Neural cell (in vitro differentiated cells): Measurements from ENCODE around the gene CCDC9B. TPM values are rescaled to one million over a fixed set of nuclear protein-coding genes. Genes with fewer than 3 reads are reported as not detected.

ENCODE experiments used
- H2AFZ ChIP-seq: fragments of 200-600, 300-800 bp; sonication (generic), shearing (Covaris generic); 2 replicates; pipeline ENCODE4 v1.6.0; 2014; ENCODE audit warnings: low read depth, mild to moderate bottlenecking, antibody characterized with exemption, low read length, moderate library complexity
- H3F3A ChIP-seq: fragments of 200-600 bp; shearing (Covaris generic); 2 replicates; pipeline ENCODE4 v1.6.1; 2016; ENCODE audit warnings: mild to moderate bottlenecking, moderate library complexity, mixed read lengths, antibody characterized with exemption, low read length; ENCODE audit not compliant: insufficient read depth, poor library complexity, severe bottlenecking
- H3K27ac ChIP-seq: fragments of 200-600, 300-800 bp; sonication (generic), shearing (Covaris generic); 2 replicates; pipeline ENCODE4 v1.5.1; 2014; ENCODE audit warnings: mild to moderate bottlenecking, low read length, moderate library complexity
- H3K27me3 ChIP-seq: fragments of 300-800, 200-600 bp; sonication (generic), shearing (Covaris generic); 2 replicates; pipeline ENCODE4 v1.6.0; 2014; ENCODE audit warnings: mild to moderate bottlenecking, low read depth, low read length, moderate library complexity; ENCODE audit not compliant: insufficient read depth
- H3K36me3 ChIP-seq: fragments of 300-800, 200-600 bp; sonication (generic), shearing (Covaris generic); 2 replicates; pipeline ENCODE4 v1.5.1; 2014; ENCODE audit warnings: mild to moderate bottlenecking, antibody characterized with exemption, low read length, moderate library complexity; ENCODE audit not compliant: insufficient read depth
- H3K4me2 ChIP-seq: fragments of 300-800, 200-600 bp; sonication (generic), shearing (Covaris generic); 2 replicates; pipeline ENCODE4 v1.6.0; 2014; ENCODE audit warnings: mild to moderate bottlenecking, low read length
- H3K4me3 ChIP-seq: fragments of 300-800, 200-600 bp; sonication (generic), shearing (Covaris generic); 2 replicates; pipeline ENCODE4 v1.5.1; 2014; ENCODE audit warnings: mild to moderate bottlenecking, low read length, moderate library complexity
- H3K79me2 ChIP-seq: fragments of 200-600 bp; shearing (Covaris generic); replicated peaks from 2 replicates; pipeline ENCODE4 v1.6.0; 2014; ENCODE audit warnings: mild to moderate bottlenecking, low read length, moderate library complexity; ENCODE audit not compliant: insufficient read depth
- H3K9ac ChIP-seq: fragments of 300-800, 200-600 bp; sonication (generic), shearing (Covaris generic); 2 replicates; pipeline ENCODE4 v1.6.1; 2016; ENCODE audit warnings: mild to moderate bottlenecking, low read length, mixed read lengths
- H3K9me2 ChIP-seq: fragments of 200-600 bp; shearing (Covaris generic); 2 replicates; pipeline ENCODE4 v1.6.1; 2016; ENCODE audit warnings: mild to moderate bottlenecking, low read length, mixed read lengths; ENCODE audit not compliant: insufficient read depth
- H3K9me3 ChIP-seq: fragments of 200-600, 300-800 bp; sonication (generic), shearing (Covaris generic); 2 replicates; pipeline ENCODE4 v1.6.1; 2016; ENCODE audit warnings: mild to moderate bottlenecking, mixed run types, low read length, moderate library complexity, mixed read lengths
- H4K20me1 ChIP-seq: fragments of 200-600 bp; shearing (Covaris generic); 2 replicates; pipeline ENCODE4 v1.6.1; 2016; ENCODE audit warnings: mild to moderate bottlenecking, mixed run types; ENCODE audit not compliant: insufficient read depth
- CTCF ChIP-seq: fragments of 450-650 bp; IDR thresholded peaks from 2 replicates; pipeline ENCODE4 v1.5.1; 2014; ENCODE audit warnings: antibody characterized with exemption, mild to moderate bottlenecking, moderate library complexity; ENCODE audit not compliant: poor library complexity, severe bottlenecking
- EP300 ChIP-seq: fragments of 450-650 bp; conservative IDR thresholded peaks from 2 replicates; pipeline ENCODE4 v1.6.1; 2014; ENCODE audit warnings: antibody characterized with exemption, mild to moderate bottlenecking, moderate library complexity; ENCODE audit not compliant: poor library complexity, severe bottlenecking
- EZH2 ChIP-seq: fragments of 200-600, 300-800 bp; shearing (Covaris generic), sonication (generic); IDR thresholded peaks from 2 replicates; pipeline ENCODE4 v1.6.1; 2014; ENCODE audit warnings: antibody characterized with exemption, low read length, borderline replicate concordance, mild to moderate bottlenecking; ENCODE audit not compliant: insufficient read depth, poor library complexity, severe bottlenecking
- MXI1 ChIP-seq: fragments of 450-650 bp; conservative IDR thresholded peaks from 2 replicates; pipeline ENCODE4 v1.6.1; 2014; ENCODE audit warnings: antibody characterized with exemption, mild to moderate bottlenecking; ENCODE audit not compliant: poor library complexity, severe bottlenecking
- POLR2AphosphoS5 ChIP-seq: IDR thresholded peaks from 2 replicates; pipeline ENCODE4 v1.6.1; 2012
- RAD21 ChIP-seq: fragments of 450-650 bp; conservative IDR thresholded peaks from 2 replicates; pipeline ENCODE4 v1.6.1; 2014; ENCODE audit warnings: antibody characterized with exemption, mild to moderate bottlenecking, moderate library complexity
- REST ChIP-seq: IDR thresholded peaks from 2 replicates; pipeline ENCODE4 v1.6.1; 2012; ENCODE audit warnings: borderline replicate concordance
- SMC3 ChIP-seq: fragments of 450-650 bp; conservative IDR thresholded peaks from 2 replicates; pipeline ENCODE4 v1.6.1; 2014; ENCODE audit warnings: antibody characterized with exemption, mild to moderate bottlenecking, moderate library complexity; ENCODE audit not compliant: poor library complexity
- TAF1 ChIP-seq: IDR thresholded peaks from 2 replicates; pipeline ENCODE4 v1.6.1; 2012; ENCODE audit warnings: low read depth
- polyA plus RNA-seq: library from polyadenylated mRNA; depleted of rRNA; stranded (reverse); fragments of >200 nt; gene quantifications from 2 replicates; pipeline ENCODE4 v1.2.3, GENCODE V29; 2014

CCDC9B gene
- polyA plus RNA-seq, 1 donor from 2014 or later: not detected

DNA sequence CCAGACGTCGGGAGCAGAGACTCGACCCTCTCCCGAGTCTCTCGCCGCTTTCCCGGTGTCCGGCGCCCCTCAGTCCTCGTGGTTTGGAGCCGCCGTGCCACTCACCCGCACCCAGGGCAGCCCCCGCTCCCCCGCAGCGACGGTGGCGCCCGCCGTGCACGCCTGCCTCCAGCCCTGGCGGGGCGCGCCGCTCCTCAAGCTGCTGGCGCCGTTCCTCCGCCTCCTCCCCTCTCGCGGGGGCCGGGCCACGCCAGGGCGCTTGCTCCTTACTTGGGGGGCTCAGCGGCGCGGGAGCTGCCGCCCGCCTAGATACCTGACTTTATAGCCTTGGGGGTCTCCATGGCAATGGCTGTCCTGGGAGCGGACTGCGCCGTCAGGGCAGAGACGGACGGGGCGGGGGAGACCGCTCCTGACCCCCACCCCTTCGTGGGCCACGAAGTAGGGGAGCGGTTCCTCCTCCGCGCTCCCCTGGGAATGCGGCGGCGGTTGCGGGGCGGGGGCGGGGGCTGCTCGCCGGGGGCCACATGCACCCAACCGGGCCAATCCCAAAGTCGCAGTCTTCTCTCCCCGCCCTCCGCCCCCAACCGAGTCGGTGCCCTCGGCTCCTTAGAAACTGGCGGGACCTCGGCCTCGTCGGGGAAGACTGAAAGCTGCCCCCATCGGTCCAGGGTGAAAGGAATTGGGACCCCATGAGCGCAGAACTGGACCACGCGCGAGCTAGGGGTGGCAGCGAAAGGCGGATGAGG lies 57.7 kb downstream of the CCDC9B start, which contains the start of gene ANKRD63:
Gene ANKRD63, minus strand, starts transcription at position 196 of the 746 bp plus-strand sequence. CDS start 478 bp downstream, outside the sequence.
- no peak within 1 kb of the TSS for H2AFZ ChIP-seq
- TF ChIP-seq EZH2: peak; percentile 58
- TF ChIP-seq REST: no peak
- TF ChIP-seq POLR2AphosphoS5: peak; percentile 51

GRCh38 chr15:40282147-40282868 lies 58.4 kb downstream of the CCDC9B start:
- Histone ChIP-seq H3K9me2 (no peaks in the 10 kb centered on the region), H3F3A (no peaks in the 10 kb centered on the region), H2AFZ (no peak overlapping the region), H3K4me3 (peak overlapping the region; percentile 63), H3K79me2 (no peaks in the 10 kb centered on the region), H3K4me2 (no peak overlapping the region), H3K27ac (no peak overlapping the region), H3K27me3 (peaks cover 62% of the 10 kb centered on the region), H3K36me3 (no peaks in the 10 kb centered on the region), H4K20me1 (no peaks in the 10 kb centered on the region), H3K9ac (peak overlapping the region; percentile 39), H3K9me3 (no peaks in the 10 kb centered on the region)
- TF ChIP-seq EP300 (no peak), SMC3 (peak; percentile 46), POLR2AphosphoS5 (peak; percentile 11), TAF1 (no peak), REST (no peak), EZH2 (no peak), CTCF (peak; percentile 64), RAD21 (peak; percentile 19), MXI1 (peak; percentile 7)

More for the DNA sequence above, 57.7 kb downstream of the CCDC9B start, which contains the start of gene ANKRD63:
- H3K4me3 ChIP-seq: peak within 1 kb of the TSS; percentile 63
- peaks cover 62% of the 10 kb centered on the region for H3K27me3 ChIP-seq
- H3K9me2 ChIP-seq: no peaks in the 10 kb centered on the region
- no peaks in the 10 kb centered on the region for H4K20me1 ChIP-seq
- no peak within 1 kb of the TSS for H3K27ac ChIP-seq
- H3K9me3 ChIP-seq: no peaks in the 10 kb centered on the region
- H3F3A ChIP-seq: no peaks in the 10 kb centered on the region
- H3K9ac ChIP-seq: peak within 1 kb of the TSS; percentile 39
- H3K4me2 ChIP-seq: no peak within 1 kb of the TSS
- H3K36me3 ChIP-seq: no peaks in the 10 kb centered on the region
- no peaks in the 10 kb centered on the region for H3K79me2 ChIP-seq
